Effector CD4-positive, alpha-beta T cell (primary cell): ENCODE results near the gene SPACA4. TPM values are rescaled to one million over a fixed set of nuclear protein-coding genes. Genes with fewer than 3 reads are reported as not detected.
"Not testable (repeated sequence)": the region's sequence is repeated elsewhere in the genome, so short reads cannot be mapped to it uniquely, and the experiment has no call there.

Source experiments
- DNase-seq: peaks from one replicate; pipeline ENCODE4 v3.0.0-alpha.2; 2020
- total RNA-seq: gene quantifications from one replicate; lab custom pipeline; 2026; lab: John Stamatoyannopoulos, UW

SPACA4 gene
- total RNA-seq, result not detected

DNA sequence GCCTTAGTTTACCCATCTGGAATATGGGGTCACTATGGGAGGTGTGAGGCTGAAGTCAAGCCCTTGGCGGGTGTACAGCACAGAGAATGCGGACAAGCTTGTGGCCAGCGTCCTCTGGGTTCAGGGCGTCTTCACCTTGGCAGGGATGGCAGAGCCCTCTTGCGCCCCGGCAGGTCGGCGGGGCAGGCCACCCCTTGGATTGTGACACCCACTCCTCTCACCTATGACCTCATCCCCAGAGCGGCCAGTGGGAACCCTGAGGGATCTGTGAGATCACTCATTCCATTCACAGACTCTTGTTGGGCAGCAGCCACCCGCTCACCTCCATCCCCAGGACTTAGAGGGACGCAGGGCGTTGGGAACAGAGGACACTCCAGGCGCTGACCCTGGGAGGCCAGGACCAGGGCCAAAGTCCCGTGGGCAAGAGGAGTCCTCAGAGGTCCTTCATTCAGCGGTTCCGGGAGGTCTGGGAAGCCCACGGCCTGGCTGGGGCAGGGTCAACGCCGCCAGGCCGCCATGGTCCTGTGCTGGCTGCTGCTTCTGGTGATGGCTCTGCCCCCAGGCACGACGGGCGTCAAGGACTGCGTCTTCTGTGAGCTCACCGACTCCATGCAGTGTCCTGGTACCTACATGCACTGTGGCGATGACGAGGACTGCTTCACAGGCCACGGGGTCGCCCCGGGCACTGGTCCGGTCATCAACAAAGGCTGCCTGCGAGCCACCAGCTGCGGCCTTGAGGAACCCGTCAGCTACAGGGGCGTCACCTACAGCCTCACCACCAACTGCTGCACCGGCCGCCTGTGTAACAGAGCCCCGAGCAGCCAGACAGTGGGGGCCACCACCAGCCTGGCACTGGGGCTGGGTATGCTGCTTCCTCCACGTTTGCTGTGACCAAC, at the start of gene SPACA4:
Gene SPACA4, plus strand, starts transcription at position 280 of the 896 bp plus-strand sequence. Its CDS starts 237 bp downstream, at position 517.
- no peak for DNase-seq

DNA sequence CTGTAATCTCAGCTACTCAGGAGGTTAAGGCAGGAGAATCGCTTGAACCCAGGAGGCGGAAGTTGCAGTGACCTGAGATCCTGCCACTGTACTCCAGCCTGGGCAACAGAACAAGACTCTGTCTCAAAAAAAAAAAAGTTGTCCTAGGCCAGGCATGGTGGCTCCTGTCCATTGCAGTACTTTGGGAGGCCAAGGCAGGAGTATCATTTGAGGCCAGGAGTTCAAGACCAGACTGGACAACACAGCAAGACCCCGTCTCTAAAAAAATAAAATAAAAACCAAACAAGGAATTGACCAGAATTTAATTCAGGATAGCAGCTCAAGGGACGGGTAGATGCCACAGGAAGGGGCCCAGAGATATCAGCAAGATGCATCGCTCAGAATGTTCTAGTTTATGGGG, 49.7 kb upstream of the SPACA4 start:
- DNase-seq, result no peak

GRCh38 chr19:48558018-48558684, 48.4 kb upstream of the SPACA4 start:
- DNase-seq, result no peak

GRCh38 chr19:48560095-48560530, 46.4 kb upstream of the SPACA4 start:
- no peak for DNase-seq

DNA sequence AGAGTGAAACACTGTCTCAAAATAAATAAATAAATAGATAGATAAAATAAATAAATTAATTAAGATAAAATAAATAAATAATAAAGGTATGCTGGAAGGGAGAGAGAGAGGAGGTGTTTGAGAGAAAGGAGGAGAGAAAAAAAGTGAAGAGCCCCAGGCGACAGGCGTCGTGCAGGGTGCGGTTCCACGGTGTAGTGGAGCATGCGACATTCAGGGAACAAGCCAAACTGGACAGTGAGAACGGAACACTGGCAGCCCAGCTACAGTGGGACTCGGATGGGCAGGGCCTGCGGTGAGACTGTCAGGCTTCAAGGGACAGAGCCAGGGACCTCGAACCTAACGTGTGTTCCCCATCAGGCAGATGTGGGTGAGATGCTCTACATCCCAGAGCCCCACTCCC, 45.1 kb upstream of the SPACA4 start:
- no peak for DNase-seq

GRCh38 chr19:48565090-48565489, 41.5 kb upstream of the SPACA4 start:
- no peak for DNase-seq

DNA sequence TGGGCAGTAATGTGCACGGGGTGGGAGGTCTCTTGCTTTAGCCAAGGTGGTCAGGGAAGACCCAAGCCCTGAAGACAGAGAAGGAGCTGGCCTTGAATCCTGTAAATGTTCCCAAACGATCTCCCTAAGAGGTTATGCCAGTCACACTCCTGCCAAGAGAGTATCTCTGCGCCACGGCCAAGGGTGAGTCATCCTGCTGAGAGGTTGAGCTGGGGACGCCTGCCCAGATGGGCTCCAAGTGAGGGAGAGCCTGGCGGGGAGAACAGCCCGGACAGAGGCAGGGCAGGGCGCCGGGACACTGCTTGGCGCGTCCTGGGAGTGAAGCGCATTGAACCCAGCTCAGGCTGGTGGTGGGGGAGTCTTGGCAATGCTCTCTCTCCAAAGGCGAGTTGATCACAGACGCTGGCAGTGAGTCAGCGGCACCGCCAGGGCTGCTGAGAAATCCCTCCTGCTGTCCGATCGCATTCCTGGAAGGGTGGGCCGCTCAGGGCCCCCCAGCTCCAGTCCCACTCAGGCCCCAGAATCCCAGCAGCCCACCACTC, 38.1 kb upstream of the SPACA4 start:
- DNase-seq, result no peak

DNA sequence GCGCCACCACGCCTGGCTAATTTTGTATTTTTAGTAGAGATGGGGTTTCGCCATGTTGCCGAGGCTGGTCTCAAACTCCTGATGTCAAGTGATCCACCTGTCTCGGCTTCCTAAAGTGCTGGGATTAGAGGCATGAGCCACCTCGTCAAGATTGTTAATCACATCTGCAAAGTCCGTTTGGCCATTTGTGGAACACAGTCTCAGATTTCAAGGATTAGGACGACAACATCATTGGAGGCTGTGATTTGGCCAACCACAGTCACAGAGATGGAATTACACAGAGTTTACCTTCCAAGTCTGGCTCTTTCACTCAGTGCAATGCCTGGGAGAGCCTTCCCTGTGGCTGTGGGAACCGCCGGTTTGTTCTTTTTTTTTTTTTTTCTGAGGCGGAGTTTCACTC, 36.7 kb upstream of the SPACA4 start:
- DNase-seq, result no peak

GRCh38 chr19:48571378-48572162, 35.0 kb upstream of the SPACA4 start:
- DNase-seq, result no peak

GRCh38 chr19:48573163-48573505, 33.4 kb upstream of the SPACA4 start:
- DNase-seq, result no peak

DNA sequence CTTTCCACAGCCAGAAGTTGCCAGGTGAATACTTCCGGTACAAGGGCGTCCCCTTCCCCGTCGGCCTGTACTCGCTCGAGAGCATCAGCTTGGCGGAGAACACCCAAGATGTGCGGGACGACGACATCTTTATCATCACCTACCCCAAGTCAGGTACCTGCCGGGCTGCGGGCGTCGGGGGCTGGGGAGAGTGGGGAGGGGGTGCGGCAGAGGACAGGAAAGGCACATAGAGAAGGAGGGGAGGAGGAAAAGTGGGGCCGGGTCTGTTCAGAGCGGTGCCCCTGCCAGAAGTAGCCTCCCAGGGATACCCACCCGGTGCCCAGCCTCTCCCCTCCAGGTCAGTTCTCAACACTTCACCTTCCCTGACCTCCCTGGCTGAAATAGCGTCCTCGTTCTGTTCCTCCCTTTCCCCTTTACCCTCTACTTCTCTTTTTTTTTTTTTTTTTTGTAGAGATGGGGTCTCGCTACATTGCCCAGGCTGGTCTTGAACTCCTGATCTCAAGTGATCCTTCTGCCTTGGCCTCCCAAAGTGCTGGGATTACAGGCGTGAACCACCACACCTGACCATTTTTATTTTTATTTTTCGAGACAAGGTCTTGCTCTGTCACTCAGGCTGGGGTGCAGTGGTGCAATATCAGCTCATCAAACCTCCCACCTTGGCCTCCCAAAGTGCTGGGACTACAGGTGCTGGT, 30.5 kb upstream of the SPACA4 start:
- DNase-seq, result no peak

GRCh38 chr19:48577908-48578307, 28.6 kb upstream of the SPACA4 start:
- not testable (repeated sequence) for DNase-seq

GRCh38 chr19:48578891-48579290, 27.7 kb upstream of the SPACA4 start:
- DNase-seq, result no peak

DNA sequence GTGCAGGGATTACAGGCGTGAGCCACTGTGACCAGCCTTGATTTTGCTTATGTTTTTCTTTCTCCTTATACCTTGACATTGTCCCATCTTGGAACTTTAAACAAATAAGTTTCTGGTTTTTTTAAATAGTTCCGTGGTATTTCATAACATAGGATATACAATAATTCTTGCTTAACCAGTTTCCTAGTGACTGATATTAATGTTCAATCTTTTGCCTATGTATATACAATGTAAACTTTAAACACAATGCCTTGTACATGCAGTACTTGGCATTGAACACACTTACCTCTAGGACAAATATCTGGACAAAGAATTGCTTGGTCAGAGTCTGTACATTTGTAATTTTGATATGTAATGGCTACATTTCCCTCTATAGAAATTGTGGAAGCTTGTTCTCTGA, 24.4 kb upstream of the SPACA4 start:
- DNase-seq, result no peak

DNA sequence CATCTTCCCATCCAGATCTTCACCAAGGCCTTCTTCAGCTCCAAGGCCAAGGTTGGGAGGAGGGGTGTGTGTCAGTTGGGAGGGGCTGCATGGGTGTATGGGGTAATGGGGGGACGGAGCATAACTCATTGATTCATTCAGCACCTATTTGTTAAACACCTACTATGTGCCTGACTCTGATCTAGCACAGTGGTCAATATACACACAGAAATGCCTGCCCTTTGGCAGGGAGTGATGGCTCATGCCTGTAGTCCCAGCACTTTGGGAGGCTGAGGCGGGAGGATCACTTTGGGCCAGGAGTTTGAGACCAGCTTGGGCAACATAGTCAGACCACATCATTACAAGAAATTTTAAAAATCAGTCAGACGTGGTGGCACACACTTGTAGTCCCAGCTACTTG, 19.2 kb upstream of the SPACA4 start:
- no peak for DNase-seq

- peak; percentile 90 for DNase-seq
Measured at GRCh38 chr19:48588670-48589401, 17.7 kb upstream of the SPACA4 start.

- DNase-seq, result no peak
Measured at GRCh38 chr19:48591021-48591420, 15.5 kb upstream of the SPACA4 start.

- no peak for DNase-seq
Measured at GRCh38 chr19:48595171-48595570, 11.4 kb upstream of the SPACA4 start.

GRCh38 chr19:48595833-48596232, 10.7 kb upstream of the SPACA4 start:
- DNase-seq, result no peak

DNA sequence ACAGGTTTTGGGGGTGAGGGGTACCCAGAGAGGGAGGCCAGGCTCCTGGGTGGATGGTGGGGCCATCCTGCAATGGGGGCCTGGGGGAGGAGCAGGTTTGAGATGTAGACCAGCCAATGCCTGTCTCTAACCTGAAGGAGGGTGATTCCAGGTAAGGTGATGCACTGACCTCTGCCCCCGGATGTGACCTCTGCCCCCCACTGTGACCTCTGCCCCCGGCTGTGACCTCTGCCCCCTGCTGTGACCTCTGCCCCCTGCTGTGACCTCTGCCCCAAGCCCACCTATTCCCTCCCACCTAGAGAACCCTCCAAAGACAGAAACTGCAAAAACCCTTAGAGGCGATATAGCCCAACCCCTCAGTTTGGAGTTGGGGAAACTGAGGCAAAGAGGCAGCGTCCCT, 10.3 kb upstream of the SPACA4 start:
- no peak for DNase-seq

DNA sequence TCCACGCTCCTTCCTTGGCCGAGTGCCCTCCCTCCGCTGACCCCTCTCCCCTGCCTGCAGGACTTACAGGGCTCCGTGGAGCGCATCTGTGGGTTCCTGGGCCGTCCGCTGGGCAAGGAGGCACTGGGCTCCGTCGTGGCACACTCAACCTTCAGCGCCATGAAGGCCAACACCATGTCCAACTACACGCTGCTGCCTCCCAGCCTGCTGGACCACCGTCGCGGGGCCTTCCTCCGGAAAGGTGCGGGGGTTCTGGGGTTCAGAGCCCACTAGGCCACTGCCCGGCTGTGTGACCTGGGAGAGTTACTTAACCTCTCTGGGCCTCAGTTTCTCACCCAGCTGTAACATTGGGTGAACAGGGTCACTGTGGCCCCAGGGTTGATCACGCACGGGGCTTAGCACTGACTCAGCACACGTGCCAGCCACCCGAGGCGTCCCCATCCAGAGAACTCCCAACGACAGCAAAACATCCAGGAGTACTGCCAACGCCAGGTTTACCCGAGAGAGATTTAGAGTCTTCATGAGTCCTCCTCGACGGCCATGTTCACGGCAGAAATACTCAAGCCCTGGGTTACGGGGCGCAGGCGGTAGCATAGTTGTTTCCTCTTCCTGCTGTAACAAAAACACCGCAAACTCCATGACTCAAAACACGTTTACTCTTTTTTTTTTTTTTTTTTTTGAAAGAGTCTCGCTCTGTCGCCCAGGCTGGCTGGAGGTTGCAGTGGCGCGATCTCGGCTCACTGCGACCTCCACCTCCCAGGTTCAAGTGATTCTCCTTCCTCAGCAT, 9.7 kb upstream of the SPACA4 start:
- peak; percentile 25 for DNase-seq
